HFFc6 (cell line): ENCODE results near the gene ZBTB49. TPM values are rescaled to one million over a fixed set of nuclear protein-coding genes. Genes with fewer than 3 reads are reported as not detected.

Experiments
- DNase-seq: peaks from one replicate; pipeline ENCODE4 v3.0.0-alpha.2; 2018
- H3K27ac Mint-ChIP-seq: 2 replicates; pipeline ENCODE4 v1.8.0; 2020; ENCODE audit warnings: mild to moderate bottlenecking, mixed read lengths
- H3K27me3 Mint-ChIP-seq: 2 replicates; pipeline ENCODE4 v1.8.0; 2021; ENCODE audit warnings: mild to moderate bottlenecking, moderate library complexity, mixed read lengths; ENCODE audit not compliant: insufficient read depth
- H3K36me3 Mint-ChIP-seq: 2 replicates; pipeline ENCODE4 v1.8.0; 2021; ENCODE audit warnings: low read depth, mixed read lengths
- H3K4me1 Mint-ChIP-seq: 2 replicates; pipeline ENCODE4 v1.8.0; 2020; ENCODE audit warnings: low read depth, mixed read lengths
- H3K4me3 Mint-ChIP-seq: 2 replicates; pipeline ENCODE4 v1.8.0; 2020; ENCODE audit warnings: mild to moderate bottlenecking, moderate library complexity, mixed read lengths
- H3K9me3 Mint-ChIP-seq: 2 replicates; pipeline ENCODE4 v1.8.0; 2020; ENCODE audit warnings: mild to moderate bottlenecking, mixed read lengths
- CTCF ChIP-seq: fragments of 200-600 bp; sonication (generic); IDR thresholded peaks from 2 replicates; pipeline ENCODE4 v1.5.0; 2021; ENCODE audit warnings: antibody characterized with exemption, mild to moderate bottlenecking
- total RNA-seq, 6 experiments: library from RNA; stranded (reverse); fragmentation: NEBNext Ultra II Directional; extraction: Animal tissue kit (Norgen Biotek cat#: 25700); gene quantifications; 2 replicates in 1 of 6; 3 replicates in 5 of 6; pipeline ENCODE4 v1.2.3, GENCODE V29; 2021

The ZBTB49 gene
- total RNA-seq, 6 experiments from 2014 or later = 2.5 to 3.2 (median 3.0) TPM

DNA sequence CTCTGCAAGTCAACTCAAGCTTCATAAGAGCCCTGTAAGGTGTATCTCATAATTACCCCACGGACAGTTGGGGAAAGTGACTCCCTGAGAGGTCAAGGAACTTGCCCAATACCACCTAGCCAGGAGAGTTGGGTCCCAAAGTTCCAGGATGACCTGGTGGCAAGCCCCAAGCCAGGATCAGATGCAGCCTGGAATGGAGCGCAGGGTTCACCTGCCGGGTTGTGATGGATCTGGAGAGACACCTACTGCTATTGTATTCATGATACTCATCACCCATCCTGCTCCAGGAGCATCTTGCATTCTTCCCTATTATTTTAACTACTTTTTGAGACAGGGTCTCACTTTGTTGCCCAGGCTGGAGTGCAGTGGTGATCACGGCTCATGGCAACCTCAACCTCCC lies 36.1 kb downstream of the ZBTB49 start:
- peaks cover 10% of the 10 kb centered on the region for H3K4me1 Mint-ChIP-seq
- no peak for TF ChIP-seq CTCF
- H3K9me3 Mint-ChIP-seq = no peaks in the 10 kb centered on the region
- no peak overlapping the region for H3K4me3 Mint-ChIP-seq
- H3K27me3 Mint-ChIP-seq = peaks cover 20% of the 10 kb centered on the region
- H3K36me3 Mint-ChIP-seq = peaks cover 16% of the 10 kb centered on the region
- DNase-seq = no peak
- H3K27ac Mint-ChIP-seq = no peak overlapping the region

DNA sequence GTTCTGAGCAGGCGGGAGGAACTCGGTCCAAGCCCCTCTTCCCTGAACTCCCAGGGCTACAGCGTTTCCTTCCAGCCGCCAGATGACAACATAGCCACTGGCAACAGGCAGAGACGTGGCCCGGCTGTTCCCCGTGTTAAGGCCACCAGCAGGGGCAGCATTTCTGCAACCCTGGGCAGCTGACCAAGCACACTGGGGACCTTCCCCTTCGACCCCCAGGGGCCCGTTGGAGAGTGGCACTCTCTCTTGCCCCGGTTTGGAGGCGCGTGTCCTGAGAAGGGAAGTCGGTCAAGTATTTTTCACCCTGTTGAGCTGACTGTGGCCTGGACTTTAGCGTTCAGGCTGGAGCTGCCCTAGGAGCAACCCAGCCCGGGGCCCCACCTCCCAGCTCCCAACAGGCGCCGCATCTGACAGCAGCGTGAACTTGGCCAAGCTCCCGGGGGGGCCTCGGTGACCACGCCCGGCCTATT lies 37.6 kb downstream of the ZBTB49 start:
- TF ChIP-seq CTCF = peak; percentile 67
- no peaks in the 10 kb centered on the region for H3K9me3 Mint-ChIP-seq
- H3K27me3 Mint-ChIP-seq = peaks cover 20% of the 10 kb centered on the region
- peaks cover 10% of the 10 kb centered on the region for H3K4me1 Mint-ChIP-seq
- no peak overlapping the region for H3K27ac Mint-ChIP-seq
- H3K4me3 Mint-ChIP-seq = no peak overlapping the region
- peaks cover 7% of the 10 kb centered on the region for H3K36me3 Mint-ChIP-seq
- no peak for DNase-seq

DNA sequence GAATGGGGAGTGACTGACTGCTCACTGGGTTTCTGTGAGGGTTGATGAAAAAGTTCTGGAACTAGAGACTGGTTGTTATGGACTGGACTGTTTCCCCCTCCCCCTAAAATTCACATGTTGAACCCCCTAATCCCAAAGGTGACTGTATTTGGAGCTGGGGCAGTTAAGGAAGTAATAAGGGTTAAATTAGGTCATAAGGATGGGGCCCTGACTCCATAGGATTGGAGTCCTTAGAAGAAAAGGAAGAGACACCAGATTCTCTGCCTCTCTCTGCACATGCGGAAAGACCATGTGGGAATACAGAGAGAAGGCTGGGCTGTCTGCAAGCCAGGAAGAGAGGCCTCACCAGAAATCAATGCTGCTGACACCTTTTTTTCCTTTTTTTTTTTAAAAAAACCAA lies 38.2 kb downstream of the ZBTB49 start:
- H3K9me3 Mint-ChIP-seq = no peaks in the 10 kb centered on the region
- no peak overlapping the region for H3K27ac Mint-ChIP-seq
- H3K4me1 Mint-ChIP-seq = peaks cover 10% of the 10 kb centered on the region
- DNase-seq = no peak
- no peak overlapping the region for H3K4me3 Mint-ChIP-seq
- peaks cover 6% of the 10 kb centered on the region for H3K36me3 Mint-ChIP-seq
- no peak for TF ChIP-seq CTCF
- peaks cover 20% of the 10 kb centered on the region for H3K27me3 Mint-ChIP-seq

DNA sequence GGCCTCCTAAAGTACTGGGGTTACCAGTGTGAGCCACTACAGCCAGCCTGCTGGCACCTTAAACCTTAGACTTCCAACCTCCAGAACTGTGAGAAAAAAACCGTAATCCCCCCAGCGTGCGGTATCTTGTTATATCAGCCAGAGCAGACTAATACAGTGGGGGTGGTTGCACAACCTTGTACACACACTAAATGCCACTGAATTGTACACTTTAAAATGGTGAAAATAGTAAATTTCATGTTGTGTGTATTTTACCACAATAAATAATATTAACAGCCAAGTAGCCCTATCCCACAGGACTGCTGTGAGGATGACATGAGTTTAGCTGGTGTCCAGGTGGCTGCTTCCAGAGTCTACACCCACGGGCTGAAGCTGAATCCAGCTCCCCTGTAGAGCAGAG lies 38.8 kb downstream of the ZBTB49 start:
- H3K4me1 Mint-ChIP-seq = peaks cover 4% of the 10 kb centered on the region

DNA sequence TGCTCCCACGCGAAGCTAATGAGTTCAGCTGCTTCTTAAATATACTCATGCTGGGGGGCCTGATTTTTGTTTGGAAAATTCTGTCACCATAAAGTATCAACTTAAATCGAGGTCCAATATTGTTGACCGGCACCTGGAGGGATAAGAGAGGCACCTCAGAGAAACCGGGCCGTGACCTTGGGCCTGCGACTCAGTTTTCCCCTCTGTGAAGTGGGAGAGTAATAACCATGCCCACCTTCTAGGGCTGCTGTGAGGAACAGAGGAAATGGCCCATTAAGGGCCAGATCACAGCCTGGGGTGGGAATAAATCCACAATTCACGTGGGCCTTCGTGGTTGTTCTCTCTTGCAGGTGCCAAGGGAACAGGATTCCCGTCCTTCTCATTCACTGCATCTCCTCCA lies 39.4 kb downstream of the ZBTB49 start:
- Mint-ChIP-seq H3K27me3 (peaks cover 20% of the 10 kb centered on the region), H3K4me1 (no peaks in the 10 kb centered on the region), H3K9me3 (no peaks in the 10 kb centered on the region), H3K36me3 (no peaks in the 10 kb centered on the region; the same call in 1 of the 2 replicates), H3K4me3 (no peak overlapping the region), H3K27ac (no peak overlapping the region)
- TF ChIP-seq CTCF = no peak
- DNase-seq = no peak

More for the DNA sequence above, 38.8 kb downstream of the ZBTB49 start:
- no peaks in the 10 kb centered on the region for H3K9me3 Mint-ChIP-seq
- no peak for TF ChIP-seq CTCF
- peaks cover 20% of the 10 kb centered on the region for H3K27me3 Mint-ChIP-seq
- peaks cover 2% of the 10 kb centered on the region for H3K36me3 Mint-ChIP-seq
- H3K27ac Mint-ChIP-seq = no peak overlapping the region
- no peak for DNase-seq
- no peak overlapping the region for H3K4me3 Mint-ChIP-seq

- no peak for DNase-seq
- Mint-ChIP-seq H3K27ac (no peak overlapping the region), H3K4me3 (no peak overlapping the region), H3K27me3 (peaks cover 20% of the 10 kb centered on the region), H3K4me1 (no peaks in the 10 kb centered on the region), H3K9me3 (no peaks in the 10 kb centered on the region), H3K36me3 (no peaks in the 10 kb centered on the region; the same call in 1 of the 2 replicates)
- TF ChIP-seq CTCF = no peak
Observed at GRCh38 chr4:4330794-4331193, 40.7 kb downstream of the ZBTB49 start.
